Loucy (cell line): ENCODE measurements around the gene DNAH8.

ENCODE experiments used
- H2AFZ ChIP-seq: fragments of 200-600 bp; sonication (generic); 2 replicates; pipeline ENCODE4 v1.6.0; 2016; ENCODE audit warnings: antibody characterized with exemption, mild to moderate bottlenecking, low read length, moderate library complexity
- H3F3A ChIP-seq: fragments of 200-600 bp; 2 replicates; pipeline ENCODE4 v1.6.0; 2016; ENCODE audit warnings: antibody characterized with exemption, low read depth, mild to moderate bottlenecking
- H3K27me3 ChIP-seq: fragments of 200-600 bp; sonication (generic); 2 replicates; pipeline ENCODE4 v1.6.1; 2014; ENCODE audit warnings: low read length, mild to moderate bottlenecking; ENCODE audit not compliant: insufficient read depth, poor library complexity, severe bottlenecking
- H3K36me3 ChIP-seq: fragments of 200-600 bp; sonication (generic); 2 replicates; pipeline ENCODE4 v1.6.1; 2016; ENCODE audit warnings: low read length; ENCODE audit not compliant: insufficient read depth
- H3K4me1 ChIP-seq: fragments of 200-600 bp; sonication (generic); 2 replicates; pipeline ENCODE4 v1.5.1; 2014; ENCODE audit warnings: low read length, mild to moderate bottlenecking; ENCODE audit not compliant: insufficient read depth, poor library complexity, severe bottlenecking
- H3K4me2 ChIP-seq: fragments of 200-600 bp; sonication (generic); 2 replicates; pipeline ENCODE4 v1.6.0; 2014; ENCODE audit warnings: antibody characterized with exemption, low read length, low read depth, mild to moderate bottlenecking; ENCODE audit not compliant: poor library complexity, severe bottlenecking
- H3K4me3 ChIP-seq: fragments of 200-600 bp; sonication (generic); 2 replicates; pipeline ENCODE4 v1.5.1; 2014; ENCODE audit warnings: low read length, mild to moderate bottlenecking, mixed read lengths; ENCODE audit not compliant: poor library complexity, severe bottlenecking
- H3K79me2 ChIP-seq: fragments of 200-600 bp; sonication (generic); 2 replicates; pipeline ENCODE4 v1.6.1; 2014; ENCODE audit warnings: low read length; ENCODE audit not compliant: insufficient read depth
- H3K9ac ChIP-seq: fragments of 200-600 bp; sonication (generic); 2 replicates; pipeline ENCODE4 v1.6.0; 2014; ENCODE audit warnings: mild to moderate bottlenecking, low read depth, low read length, moderate library complexity; ENCODE audit not compliant: poor library complexity, severe bottlenecking
- H3K9me2 ChIP-seq: fragments of 200-600 bp; sonication (generic); replicated peaks from 2 replicates; pipeline ENCODE4 v1.6.1; 2016; ENCODE audit warnings: low read depth, low read length, mixed read lengths
- H3K9me3 ChIP-seq: fragments of 200-600 bp; sonication (generic); 2 replicates; pipeline ENCODE4 v1.6.1; 2014; ENCODE audit warnings: mild to moderate bottlenecking, antibody characterized with exemption, low read length, low read depth; ENCODE audit not compliant: insufficient read depth
- H4K20me1 ChIP-seq: fragments of 200-600 bp; sonication (generic); 2 replicates; pipeline ENCODE4 v1.6.0; 2014; ENCODE audit warnings: antibody characterized with exemption, low read length, mild to moderate bottlenecking; ENCODE audit not compliant: insufficient read depth, poor library complexity, severe bottlenecking
- CTCF ChIP-seq: fragments of 200-600 bp; sonication (generic); conservative IDR thresholded peaks from 2 replicates; pipeline ENCODE4 v1.5.1; 2014; ENCODE audit warnings: mild to moderate bottlenecking, antibody characterized with exemption, low read length
- EZH2phosphoT487 ChIP-seq: fragments of 200-600 bp; IDR thresholded peaks from 2 replicates; pipeline ENCODE4 v1.6.1; 2018; ENCODE audit warnings: antibody characterized with exemption, mild to moderate bottlenecking, moderate library complexity, borderline replicate concordance

DNAH8 gene

GRCh38 chr6:38997128-38997761 is 282.1 kb downstream of the DNAH8 start:
- Histone ChIP-seq H3K36me3 (no peaks in the 10 kb centered on the region), H3K4me1 (no peaks in the 10 kb centered on the region), H3K4me3 (no peak overlapping the region), H3K4me2 (no peak overlapping the region), H3K79me2 (no peaks in the 10 kb centered on the region), H3K27me3 (no peaks in the 10 kb centered on the region), H2AFZ (no peak overlapping the region), H3F3A (no peaks in the 10 kb centered on the region), H3K9me2 (no peaks in the 10 kb centered on the region), H3K9me3 (no peaks in the 10 kb centered on the region), H4K20me1 (no peaks in the 10 kb centered on the region), H3K9ac (no peak overlapping the region)
- TF ChIP-seq CTCF (peak; percentile 97), EZH2phosphoT487 (no peak)

- H3K9me3 ChIP-seq: no peaks in the 10 kb centered on the region
- H3K9ac ChIP-seq: no peak overlapping the region
- no peaks in the 10 kb centered on the region for H3F3A ChIP-seq
- no peaks in the 10 kb centered on the region for H3K79me2 ChIP-seq
- no peak overlapping the region for H3K4me2 ChIP-seq
- no peak overlapping the region for H3K4me3 ChIP-seq
- no peaks in the 10 kb centered on the region for H3K36me3 ChIP-seq
- H4K20me1 ChIP-seq: no peaks in the 10 kb centered on the region
- TF ChIP-seq CTCF: peak; percentile 74
- TF ChIP-seq EZH2phosphoT487: no peak
- H3K4me1 ChIP-seq: no peaks in the 10 kb centered on the region
- no peak overlapping the region for H2AFZ ChIP-seq
- no peaks in the 10 kb centered on the region for H3K9me2 ChIP-seq
- no peaks in the 10 kb centered on the region for H3K27me3 ChIP-seq
These were observed 288.0 kb downstream of the DNAH8 start for GRCh38 chr6:39003072-39003471.

- H3K4me2 ChIP-seq: no peak overlapping the region
- no peaks in the 10 kb centered on the region for H3K79me2 ChIP-seq
- TF ChIP-seq CTCF: no peak
- TF ChIP-seq EZH2phosphoT487: no peak
- H3K9me3 ChIP-seq: no peaks in the 10 kb centered on the region
- no peak overlapping the region for H3K9ac ChIP-seq
- no peaks in the 10 kb centered on the region for H3K4me1 ChIP-seq
- H3F3A ChIP-seq: no peaks in the 10 kb centered on the region
- no peaks in the 10 kb centered on the region for H3K9me2 ChIP-seq
- no peak overlapping the region for H3K4me3 ChIP-seq
- H3K36me3 ChIP-seq: no peaks in the 10 kb centered on the region
- H2AFZ ChIP-seq: no peak overlapping the region
- H4K20me1 ChIP-seq: no peaks in the 10 kb centered on the region
- no peaks in the 10 kb centered on the region for H3K27me3 ChIP-seq
These were observed 288.4 kb downstream of the DNAH8 start for GRCh38 chr6:39003492-39003891.
